Breast epithelium (tissue), 3 donors: ENCODE results near the gene IL1R2.

Experiments used
- POLR2A ChIP-seq: fragments of 450-650 bp; IDR thresholded peaks from one replicate; pipeline ENCODE4 v1.6.1; 2016; ENCODE audit warnings: antibody characterized with exemption, mild to moderate bottlenecking, moderate library complexity
- TF ChIP-seq, protein P1 (sequence below), 3 donors: fragments of 450-650 bp; IDR thresholded peaks; one replicate each; pipeline ENCODE4 v1.5.1; 2016 to 2017; ENCODE audit warnings: antibody characterized with exemption in 3 of 3, mild to moderate bottlenecking in 3 of 3, moderate library complexity in 3 of 3

GRCh38 chr2:102001767-102002142 is 10.0 kb downstream of the IL1R2 start:
- TF ChIP-seq, protein P1, sequence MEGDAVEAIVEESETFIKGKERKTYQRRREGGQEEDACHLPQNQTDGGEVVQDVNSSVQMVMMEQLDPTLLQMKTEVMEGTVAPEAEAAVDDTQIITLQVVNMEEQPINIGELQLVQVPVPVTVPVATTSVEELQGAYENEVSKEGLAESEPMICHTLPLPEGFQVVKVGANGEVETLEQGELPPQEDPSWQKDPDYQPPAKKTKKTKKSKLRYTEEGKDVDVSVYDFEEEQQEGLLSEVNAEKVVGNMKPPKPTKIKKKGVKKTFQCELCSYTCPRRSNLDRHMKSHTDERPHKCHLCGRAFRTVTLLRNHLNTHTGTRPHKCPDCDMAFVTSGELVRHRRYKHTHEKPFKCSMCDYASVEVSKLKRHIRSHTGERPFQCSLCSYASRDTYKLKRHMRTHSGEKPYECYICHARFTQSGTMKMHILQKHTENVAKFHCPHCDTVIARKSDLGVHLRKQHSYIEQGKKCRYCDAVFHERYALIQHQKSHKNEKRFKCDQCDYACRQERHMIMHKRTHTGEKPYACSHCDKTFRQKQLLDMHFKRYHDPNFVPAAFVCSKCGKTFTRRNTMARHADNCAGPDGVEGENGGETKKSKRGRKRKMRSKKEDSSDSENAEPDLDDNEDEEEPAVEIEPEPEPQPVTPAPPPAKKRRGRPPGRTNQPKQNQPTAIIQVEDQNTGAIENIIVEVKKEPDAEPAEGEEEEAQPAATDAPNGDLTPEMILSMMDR (IDR thresholded peaks at IDR 0.05), result no peak
- TF ChIP-seq POLR2A, result no peak
